ENCODE data around the gene STPG2. TPM values are rescaled to one million over a fixed set of nuclear protein-coding genes. Genes with fewer than 3 reads are reported as not detected.

Gene STPG2
- total and polyA plus RNA-seq, 2 of the 4 experiments (the other 2 are of a cell fraction): not detected

DNA sequence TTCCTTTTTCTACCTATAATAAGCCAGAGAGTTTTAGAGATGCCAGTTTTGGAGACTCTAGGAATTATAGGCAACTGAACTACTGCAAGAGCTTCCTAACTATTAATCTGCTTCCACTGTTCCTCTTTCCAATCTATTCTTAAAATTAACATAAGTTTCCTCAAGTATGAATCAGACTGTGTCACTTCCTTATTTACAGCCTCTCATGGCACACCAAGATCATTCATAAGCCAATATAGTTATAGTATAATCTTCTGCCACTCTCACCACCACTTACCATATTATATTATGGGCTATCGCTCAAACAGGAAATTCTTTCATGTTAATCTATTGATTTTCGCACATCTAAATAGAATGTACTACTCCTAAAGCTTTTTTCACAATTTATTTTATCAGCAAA, 383.5 kb downstream of the STPG2 start:
- in situ Hi-C loops (cut with MboI; ENCODE audit: low sequenced_read_pairs) (no loop called here), intact Hi-C loops (cut with micrococcal nuclease) (loop anchor here (10.0 kb wide), 1 partner anchor 685 kb away; no protein-coding TSS in a partner anchor), dilution Hi-C loops (cut with HindIII; ENCODE audit: low sequenced_read_pairs, unreplicated experiment) (no loop called here)
- Histone ChIP-seq H2BK120ac (ENCODE audit: low read depth, low read length) (no peak overlapping the region), H4K91ac (ENCODE audit: insufficient read depth, low read depth, low read length) (no peak overlapping the region), H3K56ac (ENCODE audit: extremely low read depth, insufficient read depth, low read length) (no peak overlapping the region; the same call in 1 of the 2 replicates), H3K9me1 (ENCODE audit: insufficient read depth, low read length) (no peaks in the 10 kb centered on the region), H3K27me3 (ENCODE audit: control insufficient read depth, insufficient read depth, low read length) (no peaks in the 10 kb centered on the region), H3K36me3 (ENCODE audit: control insufficient read depth, insufficient read depth, low read length) (no peaks in the 10 kb centered on the region), H2AFZ (replicated peaks; ENCODE audit: low read length, poor library complexity) (no peak overlapping the region), H3K79me1 (ENCODE audit: low read depth in 1 of 2, low read length in 2 of 2) (no peaks in the 10 kb centered on the region), H3K14ac (replicated peaks; ENCODE audit: low read depth, low read length) (no peak overlapping the region), H2BK15ac (ENCODE audit: low read depth, low read length) (no peak overlapping the region), H3K4me2 (ENCODE audit: low read depth, low read length) (no peak overlapping the region), H4K8ac (ENCODE audit: low read depth in 2 of 2, low read length in 2 of 2) (no peak overlapping the region), H3K4me3 (ENCODE audit: insufficient read depth, low read depth, low read length) (no peak overlapping the region), H2AK5ac (ENCODE audit: low read depth, low read length) (no peak overlapping the region), H3K9ac (ENCODE audit: low read depth, low read length) (no peak overlapping the region), H2BK20ac (ENCODE audit: low read depth, low read length) (no peak overlapping the region), H2AK9ac (replicated peaks; ENCODE audit: low read depth, low read length, poor library complexity) (no peak overlapping the region), H3K4me1 (ENCODE audit: control insufficient read depth, insufficient read depth, low read length) (no peaks in the 10 kb centered on the region), H3K18ac (ENCODE audit: low read depth, low read length) (no peak overlapping the region), H3K4ac (ENCODE audit: low read depth, low read length) (no peak overlapping the region), H4K20me1 (ENCODE audit: insufficient read depth, low read length) (no peaks in the 10 kb centered on the region), H3K9me3 (ENCODE audit: control insufficient read depth, insufficient read depth, low read length) (peaks cover 3% of the 10 kb centered on the region; the same call in 1 of the 2 replicates), H2BK5ac (ENCODE audit: low read depth, low read length, poor library complexity, severe bottlenecking) (no peak overlapping the region), H4K5ac (ENCODE audit: low read depth, low read length) (no peak overlapping the region), H3K27ac (ENCODE audit: insufficient read depth, low read length) (no peak overlapping the region), H3K23ac (ENCODE audit: low read depth, low read length) (no peak overlapping the region)
- DNase-seq (no peak), ATAC-seq (ENCODE audit: low read depth) (no peak)
- no CpG with 5 or more reads among the region's 2 CpGs for WGBS, 2 experiments (ENCODE audit: extremely low coverage in 2 of 2, insufficient read length in 1 of 2)
- ChIA-PET CTCF (no interaction called here), POLR2A (ENCODE audit: unreplicated experiment) (no interaction called here)
- TF ChIP-seq FOS (IDR thresholded peaks at IDR 0.05; ENCODE audit: low read depth, low read length): no peak
- TF ChIP-seq, protein P1, sequence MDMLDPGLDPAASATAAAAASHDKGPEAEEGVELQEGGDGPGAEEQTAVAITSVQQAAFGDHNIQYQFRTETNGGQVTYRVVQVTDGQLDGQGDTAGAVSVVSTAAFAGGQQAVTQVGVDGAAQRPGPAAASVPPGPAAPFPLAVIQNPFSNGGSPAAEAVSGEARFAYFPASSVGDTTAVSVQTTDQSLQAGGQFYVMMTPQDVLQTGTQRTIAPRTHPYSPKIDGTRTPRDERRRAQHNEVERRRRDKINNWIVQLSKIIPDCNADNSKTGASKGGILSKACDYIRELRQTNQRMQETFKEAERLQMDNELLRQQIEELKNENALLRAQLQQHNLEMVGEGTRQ (IDR thresholded peaks at IDR 0.05; ENCODE audit: low read depth, low read length): no peak
- no peak for TF ChIP-seq CEBPB (IDR thresholded peaks at IDR 0.05; ENCODE audit: low read depth, low read length)
- TF ChIP-seq NFE2L2 (IDR thresholded peaks at IDR 0.05; ENCODE audit: low read depth, low read length): no peak
- no peak for TF ChIP-seq MXI1 (IDR thresholded peaks at IDR 0.05; ENCODE audit: borderline replicate concordance, low read depth, low read length)
- no peak for TF ChIP-seq POLR2A (IDR thresholded peaks at IDR 0.05; ENCODE audit: low read depth, low read length)
- no peak for TF ChIP-seq RAD21 (IDR thresholded peaks at IDR 0.05; ENCODE audit: low read length)
- no peak for TF ChIP-seq MAFK (IDR thresholded peaks at IDR 0.05; ENCODE audit: low read depth, low read length)
- TF ChIP-seq RCOR1 (IDR thresholded peaks at IDR 0.05; ENCODE audit: insufficient replicate concordance, low read length): no peak
- no peak for TF ChIP-seq SMC3 (IDR thresholded peaks at IDR 0.05; ENCODE audit: low read depth, low read length)
- no peak for TF ChIP-seq CTCF (conservative IDR thresholded peaks at IDR 0.05; ENCODE audit: low read depth, low read length)
- no peak for TF ChIP-seq BHLHE40 (IDR thresholded peaks at IDR 0.05; ENCODE audit: low read depth, low read length)
- no peak for TF ChIP-seq CHD1 (IDR thresholded peaks at IDR 0.05; ENCODE audit: low read depth, low read length)
- no peak for TF ChIP-seq RFX5 (IDR thresholded peaks at IDR 0.05; ENCODE audit: low read depth, low read length)
- TF ChIP-seq MAZ (IDR thresholded peaks at IDR 0.05; ENCODE audit: borderline replicate concordance, low read depth, low read length): no peak
- TF ChIP-seq ELK1 (IDR thresholded peaks at IDR 0.05; ENCODE audit: borderline replicate concordance, low read depth, low read length): no peak
- no TSS peak for BruUV-seq (replicated peaks)
